NCI-H748 (cell line): ENCODE results near the gene FREY1.

Experiments used
- DNase-seq: peaks from one replicate; lab custom pipeline; 2025; ENCODE audit not compliant: unreplicated experiment; lab: John Stamatoyannopoulos, UW

Gene FREY1

GRCh38 chr11:45906965-45907611 is at the start of gene FREY1:
Gene FREY1 (minus strand): TSS chr11:45907271. CDS start chr11:45907245, 26 bp downstream.
- DNase-seq: no peak

- DNase-seq: no peak
Observed at GRCh38 chr11:45949992-45950407, 42.9 kb upstream of the FREY1 start.

GRCh38 chr11:45948356-45948755 is 41.3 kb upstream of the FREY1 start:
- no peak for DNase-seq

GRCh38 chr11:45947885-45948284 is 40.8 kb upstream of the FREY1 start:
- DNase-seq: no peak

GRCh38 chr11:45945397-45945999 is 38.4 kb upstream of the FREY1 start:
- DNase-seq: no peak

- no peak for DNase-seq
Observed at GRCh38 chr11:45942381-45942780, 35.3 kb upstream of the FREY1 start.

GRCh38 chr11:45941285-45941684 is 34.2 kb upstream of the FREY1 start:
- no peak for DNase-seq

- no peak for DNase-seq
Observed at GRCh38 chr11:45939836-45940235, 32.8 kb upstream of the FREY1 start.

- no peak for DNase-seq
Observed at GRCh38 chr11:45937916-45938315, 30.8 kb upstream of the FREY1 start.

- DNase-seq: no peak
Observed at GRCh38 chr11:45936511-45937054, 29.5 kb upstream of the FREY1 start.

GRCh38 chr11:45935349-45936064 is 28.4 kb upstream of the FREY1 start:
- DNase-seq: no peak

GRCh38 chr11:45934580-45935318 is 27.7 kb upstream of the FREY1 start:
- DNase-seq: no peak

GRCh38 chr11:45933846-45934579 is 26.9 kb upstream of the FREY1 start:
- DNase-seq: no peak

- DNase-seq: no peak
Observed at GRCh38 chr11:45933131-45933831, 26.2 kb upstream of the FREY1 start.

- no peak for DNase-seq
Observed at GRCh38 chr11:45932217-45932616, 25.1 kb upstream of the FREY1 start.

- no peak for DNase-seq
Observed at GRCh38 chr11:45931739-45932138, 24.7 kb upstream of the FREY1 start.

GRCh38 chr11:45930951-45931570 is 24.0 kb upstream of the FREY1 start:
- no peak for DNase-seq

- DNase-seq: peak; percentile 93
Observed at GRCh38 chr11:45930031-45930794, 23.1 kb upstream of the FREY1 start.
